Keratinocyte (primary cell): Measurements from ENCODE around the gene KREMEN1. TPM values are rescaled to one million over a fixed set of nuclear protein-coding genes. Genes with fewer than 3 reads are reported as not detected.
A peak's percentile ranks its signal among the peaks of the same experiment; 100 is the strongest.

Source experiments
- DNase-seq: peaks from one replicate; pipeline ENCODE4 v3.0.0-alpha.2; 2011; ENCODE audit warnings: low read depth, missing footprints, low spot score
- FAIRE-seq: peaks from 2 replicates; lab custom pipeline; 2011; peaks lifted over from hg19 to GRCh38; lab: Jason Lieb, UNC
- H2AFZ ChIP-seq: 2 replicates; pipeline ENCODE4 v1.6.0; 2012; ENCODE audit warnings: low read length, control low read depth, inconsistent platforms; ENCODE audit not compliant: control insufficient read depth
- H3K27ac ChIP-seq: 2 replicates; pipeline ENCODE4 v1.5.1; 2011; ENCODE audit warnings: low read length; ENCODE audit not compliant: control insufficient read depth, insufficient read depth
- H3K27me3 ChIP-seq: 3 replicates; pipeline ENCODE4 v1.6.0; 2011; ENCODE audit warnings: low read length; ENCODE audit not compliant: control insufficient read depth, insufficient read depth; ENCODE audit errors: extremely low read depth
- H3K36me3 ChIP-seq, 2 experiments: 2 replicates in 1 of 2; 3 replicates in 1 of 2; pipeline ENCODE4 v1.5.1; 2011; ENCODE audit warnings: low read length in 2 of 2, mild to moderate bottlenecking in 1 of 2; ENCODE audit not compliant: control insufficient read depth in 2 of 2, insufficient read depth in 2 of 2; ENCODE audit errors: extremely low read depth in 1 of 2
- H3K4me1 ChIP-seq: 3 replicates; pipeline ENCODE4 v1.5.1; 2011; ENCODE audit warnings: low read length; ENCODE audit not compliant: control insufficient read depth, insufficient read depth; ENCODE audit errors: extremely low read depth
- H3K4me2 ChIP-seq: 3 replicates; pipeline ENCODE4 v1.6.0; 2011; ENCODE audit warnings: low read depth, low read length; ENCODE audit not compliant: control insufficient read depth, insufficient read depth; ENCODE audit errors: extremely low read depth
- H3K4me3 ChIP-seq, 3 experiments: fragments of 200-600 bp in 1 of 3; sonication (generic) in 1 of 3; 2 replicates in 2 of 3; 3 replicates in 1 of 3; pipeline ENCODE4 v1.5.1; 2011 to 2016; ENCODE audit warnings: low read length in 3 of 3, mild to moderate bottlenecking in 3 of 3, control low read depth in 2 of 3, inconsistent platforms in 1 of 3, low read depth in 1 of 3, mixed read lengths in 1 of 3, mixed run types in 1 of 3, moderate library complexity in 1 of 3; ENCODE audit not compliant: control insufficient read depth in 2 of 3, insufficient read depth in 2 of 3; ENCODE audit errors: extremely low read depth in 1 of 3
- H3K79me2 ChIP-seq: 2 replicates; pipeline ENCODE4 v1.6.0; 2012; ENCODE audit warnings: low read length; ENCODE audit not compliant: control insufficient read depth, insufficient read depth
- H3K9ac ChIP-seq: 3 replicates; pipeline ENCODE4 v1.6.0; 2011; ENCODE audit warnings: low read length; ENCODE audit not compliant: control insufficient read depth, insufficient read depth; ENCODE audit errors: extremely low read depth
- H3K9me1 ChIP-seq: 3 replicates; pipeline ENCODE4 v1.6.0; 2011; ENCODE audit warnings: low read length; ENCODE audit not compliant: control insufficient read depth, insufficient read depth; ENCODE audit errors: extremely low read depth
- H3K9me3 ChIP-seq: 2 replicates; pipeline ENCODE4 v1.5.1; 2012; ENCODE audit warnings: low read depth, low read length; ENCODE audit not compliant: control insufficient read depth
- H4K20me1 ChIP-seq: 3 replicates; pipeline ENCODE4 v1.6.0; 2011; ENCODE audit warnings: low read length; ENCODE audit not compliant: control insufficient read depth, insufficient read depth; ENCODE audit errors: extremely low read depth
- EZH2 ChIP-seq: IDR thresholded peaks from one replicate; pipeline ENCODE4 v1.6.1; 2012; ENCODE audit warnings: inconsistent platforms, mild to moderate bottlenecking, low read length, moderate library complexity
- dilution Hi-C: fragments of 300-500 bp; cut with MboI; formaldehyde crosslinking; loops from one replicate; pipeline ENCODE4 v1.7.0; 2020; ENCODE audit warnings: low sequenced_read_pairs; ENCODE audit not compliant: extremely low pct_ligation_motif_present
- polyA plus RNA-seq, 5 experiments: library from polyadenylated mRNA; depleted of rRNA in 3 of 5; stranded (reverse) in 3 of 5; stranded (forward) in 1 of 5; unstranded in 1 of 5; fragments of >200 nt; gene quantifications; 1 replicate in 1 of 5; 2 replicates in 3 of 5; 3 replicates in 1 of 5; pipeline versions ENCODE4 v1.2.1 to v1.2.3, GENCODE V29; 2011 to 2012; ENCODE audit warnings: missing spikeins in 2 of 5, low read depth in 1 of 5, low replicate concordance in 1 of 5
- TF ChIP-seq, protein P1 (sequence below), 3 experiments: IDR thresholded peaks in 1 of 3; conservative IDR thresholded peaks in 1 of 3; optimal IDR thresholded peaks in 1 of 3; 2 replicates in 2 of 3; 3 replicates in 1 of 3; pipeline versions ENCODE3 to v1.5.1; 2011; ENCODE audit warnings: low read length in 3 of 3, mild to moderate bottlenecking in 3 of 3, moderate library complexity in 2 of 3, control low read depth in 1 of 3, inconsistent platforms in 1 of 3; ENCODE audit not compliant: insufficient read depth in 2 of 3; ENCODE audit errors: extremely low read depth in 1 of 3

Gene KREMEN1
- polyA plus RNA-seq, 1 donor (not counting 4 experiments of a cell fraction or from before 2014, with no cell fraction given), result 6.8 TPM

DNA sequence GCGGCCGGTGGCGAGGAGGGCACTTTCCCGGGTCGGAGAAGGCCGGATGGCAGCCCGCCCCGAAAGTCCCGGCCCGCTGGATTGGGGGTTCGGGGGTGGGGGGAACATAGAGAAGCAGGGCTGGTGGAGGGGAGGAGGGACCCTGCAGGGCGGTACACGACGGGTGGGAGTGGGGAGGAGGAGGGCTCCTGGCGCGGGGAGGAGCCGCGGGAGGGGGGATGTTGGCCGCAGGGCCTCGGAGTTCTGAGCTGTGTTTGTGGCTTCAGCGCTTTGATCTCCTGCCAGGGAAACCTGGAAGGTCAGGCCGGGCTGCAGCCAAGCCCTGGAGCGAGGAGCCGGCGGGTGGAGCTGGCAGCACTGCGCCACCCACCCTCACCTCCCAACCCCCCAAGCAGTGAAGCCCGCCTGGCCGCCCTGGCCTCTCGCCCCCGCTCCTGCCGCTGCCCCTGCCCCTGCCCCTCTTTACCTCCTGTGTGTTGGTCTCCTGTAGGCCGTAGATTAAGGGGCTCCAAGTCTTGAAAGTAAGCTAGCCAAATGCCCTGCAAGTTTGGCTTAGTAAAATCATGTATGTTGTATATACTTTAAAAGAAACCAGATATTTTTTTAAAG, 42.1 kb upstream of the KREMEN1 start:
- Histone ChIP-seq H3K79me2 (no peaks in the 10 kb centered on the region), H3K9ac (peak overlapping the region; percentile 64), H3K9me1 (no peaks in the 10 kb centered on the region), H3K9me3 (no peaks in the 10 kb centered on the region), H3K27ac (peak overlapping the region; percentile 57), H3K36me3 (peaks cover 0 to 1% of the 10 kb centered on the region in 2 experiments), H3K4me1 (peaks cover 25% of the 10 kb centered on the region), H3K4me2 (peak overlapping the region; percentile 85), H3K27me3 (no peaks in the 10 kb centered on the region), H3K4me3 (peak overlapping the region; percentile 6 to 60 (median 30)), H2AFZ (no peak overlapping the region), H4K20me1 (peaks cover 2% of the 10 kb centered on the region)
- TF ChIP-seq EZH2, result no peak
- dilution Hi-C loops, result no loop called here
- DNase-seq (no peak), FAIRE-seq (no peak)

DNA sequence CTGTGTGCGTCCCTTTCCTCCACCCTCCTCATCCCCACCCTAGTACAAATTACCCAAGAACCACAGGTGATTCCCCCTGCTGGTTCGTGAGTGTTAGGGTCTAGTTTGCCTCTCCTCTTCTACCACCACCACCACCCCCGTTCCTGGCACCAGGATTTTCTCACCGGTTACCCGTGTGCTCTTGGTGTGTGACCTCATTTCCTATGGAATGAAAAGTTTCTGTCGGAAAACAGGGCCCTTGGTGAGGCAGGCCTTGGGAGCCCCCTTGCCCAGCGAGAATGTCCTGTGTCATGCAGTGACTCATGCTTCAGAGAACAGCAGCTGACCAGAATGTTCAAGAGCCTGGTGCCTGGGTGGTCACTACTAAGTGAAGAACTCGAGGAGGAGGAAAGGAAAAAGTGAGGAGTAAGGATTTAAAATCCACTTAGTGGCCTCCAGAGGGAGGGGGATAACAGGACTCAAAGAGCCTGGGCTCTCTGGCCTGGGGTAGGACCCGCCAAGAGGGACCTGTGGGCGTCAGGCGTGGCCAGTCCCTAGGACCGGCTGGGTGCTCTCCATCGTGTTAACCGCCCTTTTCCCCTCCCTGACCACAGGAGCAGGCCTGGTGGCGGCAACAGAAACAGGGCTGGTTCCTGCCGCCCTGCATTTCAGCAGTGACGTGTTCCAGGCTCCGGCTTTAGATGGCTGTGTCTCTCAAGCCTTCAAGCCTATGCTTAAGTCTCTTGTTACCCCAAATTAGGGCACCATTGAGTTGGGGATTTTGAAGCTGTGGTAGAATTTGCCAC, 41.4 kb upstream of the KREMEN1 start:
- Histone ChIP-seq H3K27me3 (no peaks in the 10 kb centered on the region), H3K36me3 (no peaks in the 10 kb centered on the region), H3K9me1 (no peaks in the 10 kb centered on the region), H3K9me3 (no peaks in the 10 kb centered on the region), H4K20me1 (peaks cover 2% of the 10 kb centered on the region), H3K4me1 (peaks cover 25% of the 10 kb centered on the region), H2AFZ (no peak overlapping the region), H3K27ac (peak overlapping the region; percentile 57), H3K4me3 (peak overlapping the region in 1 of 3 experiments; percentile 60), H3K4me2 (peak overlapping the region; percentile 60), H3K79me2 (no peaks in the 10 kb centered on the region), H3K9ac (peak overlapping the region; percentile 64)
- FAIRE-seq, result no peak
- no peak for DNase-seq
- no peak for TF ChIP-seq EZH2
- TF ChIP-seq, protein P1, sequence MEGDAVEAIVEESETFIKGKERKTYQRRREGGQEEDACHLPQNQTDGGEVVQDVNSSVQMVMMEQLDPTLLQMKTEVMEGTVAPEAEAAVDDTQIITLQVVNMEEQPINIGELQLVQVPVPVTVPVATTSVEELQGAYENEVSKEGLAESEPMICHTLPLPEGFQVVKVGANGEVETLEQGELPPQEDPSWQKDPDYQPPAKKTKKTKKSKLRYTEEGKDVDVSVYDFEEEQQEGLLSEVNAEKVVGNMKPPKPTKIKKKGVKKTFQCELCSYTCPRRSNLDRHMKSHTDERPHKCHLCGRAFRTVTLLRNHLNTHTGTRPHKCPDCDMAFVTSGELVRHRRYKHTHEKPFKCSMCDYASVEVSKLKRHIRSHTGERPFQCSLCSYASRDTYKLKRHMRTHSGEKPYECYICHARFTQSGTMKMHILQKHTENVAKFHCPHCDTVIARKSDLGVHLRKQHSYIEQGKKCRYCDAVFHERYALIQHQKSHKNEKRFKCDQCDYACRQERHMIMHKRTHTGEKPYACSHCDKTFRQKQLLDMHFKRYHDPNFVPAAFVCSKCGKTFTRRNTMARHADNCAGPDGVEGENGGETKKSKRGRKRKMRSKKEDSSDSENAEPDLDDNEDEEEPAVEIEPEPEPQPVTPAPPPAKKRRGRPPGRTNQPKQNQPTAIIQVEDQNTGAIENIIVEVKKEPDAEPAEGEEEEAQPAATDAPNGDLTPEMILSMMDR (optimal IDR thresholded peaks at IDR 0.05 in 1 of 3, IDR thresholded peaks at IDR 0.05 in 1 of 3, conservative IDR thresholded peaks at IDR 0.05 in 1 of 3; ENCODE audit: extremely low read depth in 1 of 3, insufficient read depth in 2 of 3, low read length in 3 of 3), result no peak
- dilution Hi-C loops, result no loop called here
